Activated T-helper 17 cell treated with anti-CD3 and anti-CD28 coated beads, Interleukin-2, amount 50 U/mL, for 72 hours (primary cell): ENCODE results near the gene PLEKHG1. TPM values are rescaled to one million over a fixed set of nuclear protein-coding genes. Genes with fewer than 3 reads are reported as not detected.
A peak's percentile ranks its signal among the peaks of the same experiment; 100 is the strongest.

Source experiments
- ATAC-seq: fragments of 150-1000 bp; cut with Tn5 transposase; replicated peaks from 2 replicates; pipeline ENCODE4 v1.10.0; 2021; ENCODE audit warnings: mild to moderate bottlenecking, moderate library complexity
- H3K27ac Mint-ChIP-seq: one replicate; pipeline ENCODE4 v1.8.0; 2022; ENCODE audit warnings: mixed read lengths
- H3K27me3 Mint-ChIP-seq: one replicate; pipeline ENCODE4 v1.8.0; 2022; ENCODE audit warnings: mixed read lengths
- H3K36me3 Mint-ChIP-seq: one replicate; pipeline ENCODE4 v1.8.0; 2022; ENCODE audit warnings: low read depth, mild to moderate bottlenecking, mixed read lengths
- H3K4me1 Mint-ChIP-seq: one replicate; pipeline ENCODE4 v1.8.0; 2022; ENCODE audit warnings: mixed read lengths
- H3K4me3 Mint-ChIP-seq: one replicate; pipeline ENCODE4 v1.8.0; 2022; ENCODE audit warnings: mild to moderate bottlenecking, mixed read lengths
- H3K9me3 Mint-ChIP-seq: one replicate; pipeline ENCODE4 v1.8.0; 2022; ENCODE audit warnings: mixed read lengths
- total RNA-seq, 2 donors: library from RNA; stranded (reverse); gene quantifications; one replicate each; pipeline ENCODE4 v1.2.3, GENCODE V29; 2022

Gene PLEKHG1
- total RNA-seq, 2 donors from 2014 or later, result 2.5 to 7.8 TPM

GRCh38 chr6:150600301-150601017, 774 bp downstream of the PLEKHG1 start:
- Mint-ChIP-seq H3K27ac (peak overlapping the region; percentile 94), H3K27me3 (peaks cover 4% of the 10 kb centered on the region), H3K4me3 (peak overlapping the region; percentile 89), H3K9me3 (no peaks in the 10 kb centered on the region), H3K36me3 (peaks cover 10% of the 10 kb centered on the region), H3K4me1 (peaks cover 13% of the 10 kb centered on the region)
- ATAC-seq, result peak; percentile 74

- Mint-ChIP-seq H3K4me3 (peak overlapping the region; percentile 89), H3K9me3 (no peaks in the 10 kb centered on the region), H3K27me3 (peaks cover 4% of the 10 kb centered on the region), H3K36me3 (peaks cover 10% of the 10 kb centered on the region), H3K4me1 (peaks cover 13% of the 10 kb centered on the region), H3K27ac (no peak overlapping the region)
- no peak for ATAC-seq
Observed at GRCh38 chr6:150601439-150601838, 1.8 kb downstream of the PLEKHG1 start.

- no peak for ATAC-seq
- Mint-ChIP-seq H3K9me3 (no peaks in the 10 kb centered on the region), H3K4me3 (no peak overlapping the region), H3K27me3 (no peaks in the 10 kb centered on the region), H3K36me3 (peaks cover 10% of the 10 kb centered on the region), H3K4me1 (peaks cover 13% of the 10 kb centered on the region), H3K27ac (no peak overlapping the region)
Observed at GRCh38 chr6:150603176-150603575, 3.5 kb downstream of the PLEKHG1 start.

GRCh38 chr6:150604467-150604866, 4.8 kb downstream of the PLEKHG1 start:
- ATAC-seq, result no peak
- Mint-ChIP-seq H3K4me3 (no peak overlapping the region), H3K36me3 (peaks cover 6% of the 10 kb centered on the region), H3K9me3 (no peaks in the 10 kb centered on the region), H3K27me3 (no peaks in the 10 kb centered on the region), H3K4me1 (peaks cover 6% of the 10 kb centered on the region), H3K27ac (no peak overlapping the region)

GRCh38 chr6:150605333-150605732, 5.6 kb downstream of the PLEKHG1 start:
- Mint-ChIP-seq H3K36me3 (peaks cover 5% of the 10 kb centered on the region), H3K9me3 (no peaks in the 10 kb centered on the region), H3K27ac (no peak overlapping the region), H3K27me3 (no peaks in the 10 kb centered on the region), H3K4me1 (peaks cover 6% of the 10 kb centered on the region), H3K4me3 (no peak overlapping the region)
- ATAC-seq, result no peak

- ATAC-seq, result no peak
- no peak overlapping the region for H3K27ac Mint-ChIP-seq
- no peaks in the 10 kb centered on the region for H3K4me1 Mint-ChIP-seq
- no peak overlapping the region for H3K4me3 Mint-ChIP-seq
- no peaks in the 10 kb centered on the region for H3K9me3 Mint-ChIP-seq
- no peaks in the 10 kb centered on the region for H3K36me3 Mint-ChIP-seq
- no peaks in the 10 kb centered on the region for H3K27me3 Mint-ChIP-seq
Observed at GRCh38 chr6:150606168-150606591, 6.5 kb downstream of the PLEKHG1 start.

GRCh38 chr6:150606647-150607328, 7.1 kb downstream of the PLEKHG1 start:
- Mint-ChIP-seq H3K4me3 (no peak overlapping the region), H3K9me3 (no peaks in the 10 kb centered on the region), H3K4me1 (no peaks in the 10 kb centered on the region), H3K36me3 (no peaks in the 10 kb centered on the region), H3K27ac (no peak overlapping the region), H3K27me3 (no peaks in the 10 kb centered on the region)
- no peak for ATAC-seq

GRCh38 chr6:150607329-150607650, 7.6 kb downstream of the PLEKHG1 start:
- no peak overlapping the region for H3K27ac Mint-ChIP-seq

GRCh38 chr6:150610584-150610983, 10.9 kb downstream of the PLEKHG1 start:
- Mint-ChIP-seq H3K36me3 (no peaks in the 10 kb centered on the region), H3K27me3 (peaks cover 3% of the 10 kb centered on the region), H3K27ac (no peak overlapping the region), H3K4me1 (no peaks in the 10 kb centered on the region), H3K4me3 (no peak overlapping the region), H3K9me3 (no peaks in the 10 kb centered on the region)
- no peak for ATAC-seq

More at GRCh38 chr6:150607329-150607650, 7.6 kb downstream of the PLEKHG1 start:
- Mint-ChIP-seq H3K36me3 (no peaks in the 10 kb centered on the region), H3K4me3 (no peak overlapping the region), H3K9me3 (no peaks in the 10 kb centered on the region), H3K27me3 (no peaks in the 10 kb centered on the region), H3K4me1 (no peaks in the 10 kb centered on the region)
- no peak for ATAC-seq

GRCh38 chr6:150613269-150613668, 13.6 kb downstream of the PLEKHG1 start:
- Mint-ChIP-seq H3K4me1 (no peaks in the 10 kb centered on the region), H3K4me3 (no peak overlapping the region), H3K27me3 (peaks cover 3% of the 10 kb centered on the region), H3K27ac (no peak overlapping the region), H3K9me3 (no peaks in the 10 kb centered on the region), H3K36me3 (no peaks in the 10 kb centered on the region)
- ATAC-seq, result no peak

- no peaks in the 10 kb centered on the region for H3K9me3 Mint-ChIP-seq
- no peaks in the 10 kb centered on the region for H3K36me3 Mint-ChIP-seq
- H3K4me3 Mint-ChIP-seq, result no peak overlapping the region
- ATAC-seq, result peak; percentile 64
- no peaks in the 10 kb centered on the region for H3K4me1 Mint-ChIP-seq
- H3K27me3 Mint-ChIP-seq, result peaks cover 3% of the 10 kb centered on the region
- no peak overlapping the region for H3K27ac Mint-ChIP-seq
Observed at GRCh38 chr6:150615967-150616366, 16.3 kb downstream of the PLEKHG1 start.

GRCh38 chr6:150616586-150616985, 16.9 kb downstream of the PLEKHG1 start:
- Mint-ChIP-seq H3K4me1 (no peaks in the 10 kb centered on the region), H3K36me3 (no peaks in the 10 kb centered on the region), H3K27me3 (peaks cover 3% of the 10 kb centered on the region), H3K4me3 (no peak overlapping the region), H3K27ac (no peak overlapping the region), H3K9me3 (no peaks in the 10 kb centered on the region)
- ATAC-seq, result no peak

GRCh38 chr6:150617062-150617461, 17.4 kb downstream of the PLEKHG1 start:
- Mint-ChIP-seq H3K27me3 (peaks cover 3% of the 10 kb centered on the region), H3K9me3 (no peaks in the 10 kb centered on the region), H3K4me3 (no peak overlapping the region), H3K36me3 (no peaks in the 10 kb centered on the region), H3K4me1 (no peaks in the 10 kb centered on the region), H3K27ac (no peak overlapping the region)
- ATAC-seq, result no peak

GRCh38 chr6:150617496-150618460, 18.1 kb downstream of the PLEKHG1 start:
- H3K4me1 Mint-ChIP-seq, result peaks cover 3% of the 10 kb centered on the region
- H3K36me3 Mint-ChIP-seq, result no peaks in the 10 kb centered on the region
- ATAC-seq, result peak; percentile 58
- no peak overlapping the region for H3K4me3 Mint-ChIP-seq
- no peaks in the 10 kb centered on the region for H3K9me3 Mint-ChIP-seq
- H3K27me3 Mint-ChIP-seq, result peaks cover 2% of the 10 kb centered on the region
- H3K27ac Mint-ChIP-seq, result no peak overlapping the region
